T follicular helper cell (primary cell): ENCODE results near the gene EPHB4.
"Not testable (repeated sequence)": the region's sequence is repeated elsewhere in the genome, so short reads cannot be mapped to it uniquely, and the experiment has no call there.

Experiments
- DNase-seq: peaks from one replicate; pipeline ENCODE4 v3.0.0-alpha.2; 2020; ENCODE audit warnings: low read depth

EPHB4 gene

DNA sequence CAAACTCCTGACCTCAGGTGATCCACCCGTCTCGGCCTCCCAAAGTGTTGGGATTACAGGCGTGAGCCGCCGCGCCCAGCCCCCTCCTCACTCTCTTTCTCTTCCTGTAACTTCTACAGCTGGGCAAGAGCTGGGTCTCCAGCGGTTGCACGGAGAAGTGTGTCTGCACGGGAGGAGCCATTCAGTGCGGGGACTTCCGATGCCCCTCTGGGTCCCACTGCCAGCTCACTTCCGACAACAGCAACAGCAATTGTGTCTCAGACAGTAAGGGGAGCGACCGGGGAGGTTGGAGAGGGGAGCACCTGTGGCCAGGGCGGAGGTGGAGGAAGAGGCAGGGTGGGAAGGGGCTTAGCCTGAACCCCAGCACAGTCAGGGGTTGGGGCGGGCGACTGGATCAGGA is 41.4 kb downstream of the EPHB4 start:
- DNase-seq: no peak

DNA sequence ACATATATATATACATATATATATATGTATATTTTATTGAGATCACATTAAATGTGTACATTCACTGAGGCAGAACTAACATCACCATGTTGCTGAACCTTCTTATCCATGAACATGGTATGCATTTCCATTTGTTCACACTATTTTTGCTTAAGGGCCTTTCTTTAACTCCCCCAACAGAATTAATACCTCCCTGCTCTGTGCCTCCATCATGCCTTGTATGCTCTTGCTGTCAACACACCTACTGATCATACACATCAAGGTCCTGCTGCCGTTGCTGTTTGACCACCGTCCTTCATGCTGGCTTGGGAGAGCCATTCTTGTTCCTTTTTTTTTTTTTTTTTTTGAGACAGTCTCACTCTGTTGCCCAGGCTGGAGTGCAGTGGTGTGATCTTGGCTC is 43.5 kb downstream of the EPHB4 start:
- DNase-seq: no peak

DNA sequence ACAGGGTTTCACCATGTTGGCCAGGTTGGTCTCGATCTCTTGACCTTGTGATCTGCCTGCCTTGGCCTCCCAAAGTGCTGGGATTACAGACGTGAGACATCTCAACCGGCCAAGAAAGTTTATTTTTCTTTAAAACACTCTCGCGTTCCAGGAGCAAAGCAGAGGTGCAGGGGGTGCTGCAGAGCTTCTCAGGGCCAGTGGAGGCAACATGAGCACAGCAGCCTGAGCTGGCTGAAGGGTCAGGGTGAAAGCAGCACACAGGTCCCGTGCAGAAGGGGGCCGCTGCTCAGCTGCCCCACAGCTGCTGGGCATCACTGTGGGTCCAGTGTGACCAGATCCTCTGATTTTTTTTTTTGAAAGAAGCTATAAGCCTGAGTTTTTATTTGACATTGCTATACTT is 46.1 kb downstream of the EPHB4 start:
- no peak for DNase-seq

DNA sequence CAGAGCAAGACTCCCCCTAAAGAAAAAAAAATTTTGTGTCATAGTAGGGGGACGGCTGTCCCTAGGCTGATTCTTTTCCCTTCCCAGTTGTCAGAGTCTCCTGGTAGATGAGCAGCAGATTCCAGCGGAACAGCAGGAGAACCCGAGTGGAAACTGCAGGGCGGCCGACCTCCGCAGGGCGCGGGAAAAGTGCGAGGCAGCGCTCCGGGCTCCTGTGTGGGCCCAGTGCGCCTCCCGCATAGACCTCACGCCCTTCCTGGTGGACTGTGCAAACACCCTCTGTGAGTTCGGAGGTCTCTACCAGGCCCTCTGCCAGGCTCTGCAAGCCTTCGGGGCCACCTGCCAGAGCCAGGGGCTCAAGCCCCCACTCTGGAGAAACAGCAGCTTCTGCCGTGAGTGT is 48.0 kb downstream of the EPHB4 start:
- DNase-seq: no peak

DNA sequence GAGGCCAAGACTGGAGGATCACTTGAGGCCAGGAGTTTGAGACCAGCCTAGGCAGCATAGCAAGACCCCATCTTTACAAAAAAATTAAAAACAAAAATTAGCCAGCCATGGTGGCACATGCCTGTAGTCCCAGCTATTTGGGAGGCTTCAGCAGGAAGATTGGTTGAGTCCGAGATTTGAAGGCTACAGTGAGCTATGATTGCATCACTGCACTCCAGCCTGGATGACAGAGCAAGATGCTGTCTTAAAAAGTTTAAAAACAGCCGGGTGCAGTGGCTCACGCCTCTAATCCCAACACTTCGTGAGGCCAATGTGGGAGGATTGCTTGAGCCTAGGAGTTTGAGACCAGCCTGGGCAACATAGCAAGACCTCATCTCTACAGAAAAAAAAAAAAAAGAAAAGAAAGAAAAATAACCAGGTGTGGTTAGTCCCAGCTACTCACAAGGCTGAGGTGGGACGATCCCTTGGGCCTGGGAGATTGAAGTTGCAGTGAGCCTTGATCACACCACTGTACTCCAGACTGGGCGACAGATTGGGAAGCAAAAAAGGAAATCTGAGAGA is 49.2 kb downstream of the EPHB4 start:
- DNase-seq: no peak

DNA sequence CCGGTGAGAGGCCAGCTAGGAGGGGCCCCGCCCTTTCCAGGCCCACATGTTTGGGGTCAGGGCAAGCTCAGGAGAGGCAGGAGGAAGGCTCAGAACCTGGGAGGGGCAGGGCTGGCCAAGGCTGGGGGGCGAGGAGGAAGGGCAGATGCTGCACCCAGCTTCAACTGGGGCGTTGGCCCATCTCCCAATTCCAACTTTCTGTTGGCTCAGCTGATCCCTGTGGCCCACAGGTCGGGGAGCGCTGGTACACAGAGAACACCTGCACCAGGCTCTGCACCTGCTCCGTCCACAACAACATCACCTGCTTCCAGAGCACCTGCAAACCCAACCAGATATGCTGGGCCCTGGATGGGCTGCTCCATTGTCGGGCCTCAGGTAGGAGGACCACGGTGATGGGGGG is 53.8 kb downstream of the EPHB4 start:
- DNase-seq: no peak

DNA sequence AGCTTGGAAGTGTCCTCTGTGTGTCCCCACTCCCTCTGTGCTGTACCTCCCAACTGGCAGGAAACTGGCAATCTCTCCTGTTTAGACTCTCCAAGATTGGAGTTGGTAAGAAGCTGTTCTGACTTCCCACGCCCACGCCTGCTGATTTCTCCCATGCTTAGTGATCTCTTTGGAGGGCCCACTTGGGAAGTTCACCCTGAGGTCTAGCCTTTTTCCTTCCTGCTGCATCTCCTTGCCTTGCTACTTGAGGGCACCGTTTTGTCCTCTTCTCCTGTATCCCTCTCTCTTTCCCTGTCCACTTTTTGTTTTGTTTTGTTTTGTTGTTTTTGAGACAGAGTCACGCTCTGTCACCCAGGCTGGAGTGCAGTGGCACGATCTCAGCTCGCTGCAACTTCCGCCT is 58.5 kb downstream of the EPHB4 start:
- DNase-seq: no peak

DNA sequence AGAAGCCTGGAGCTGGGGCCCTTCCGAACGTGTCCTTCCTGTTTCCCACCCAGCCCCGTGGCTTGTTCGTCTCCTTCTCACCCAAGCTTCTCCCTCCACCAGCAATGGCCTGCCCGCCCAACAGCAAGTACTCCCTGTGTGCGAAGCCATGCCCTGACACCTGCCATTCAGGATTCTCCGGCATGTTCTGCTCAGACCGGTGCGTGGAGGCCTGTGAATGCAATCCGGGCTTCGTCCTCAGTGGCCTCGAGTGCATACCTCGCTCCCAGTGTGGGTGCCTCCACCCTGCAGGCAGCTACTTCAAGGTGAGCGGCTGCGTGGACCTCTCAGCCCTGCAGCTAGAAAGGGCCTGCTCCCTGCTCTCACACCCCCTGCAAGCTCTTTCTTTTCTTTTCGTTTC is 62.1 kb downstream of the EPHB4 start:
- no peak for DNase-seq

DNA sequence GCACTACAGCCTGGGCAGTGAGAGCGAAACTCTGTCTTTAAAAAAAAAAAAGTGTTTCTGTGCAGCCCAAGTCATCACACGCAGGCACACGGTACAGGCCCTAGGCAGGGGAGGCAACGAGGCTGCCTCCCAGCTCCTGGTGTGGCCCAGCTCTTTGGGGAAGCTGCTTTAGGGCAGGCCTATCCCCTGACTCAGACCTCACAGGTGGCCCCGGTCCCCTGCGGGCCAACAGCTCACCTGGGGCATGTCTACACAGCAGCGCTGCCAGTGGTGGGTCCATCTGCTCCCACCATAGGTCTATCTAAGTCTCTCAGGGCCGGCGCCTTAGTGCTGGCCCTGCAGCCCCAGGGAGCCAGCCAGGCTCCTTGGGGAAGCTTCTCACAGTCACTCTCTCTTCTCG is 62.5 kb downstream of the EPHB4 start:
- no peak for DNase-seq

DNA sequence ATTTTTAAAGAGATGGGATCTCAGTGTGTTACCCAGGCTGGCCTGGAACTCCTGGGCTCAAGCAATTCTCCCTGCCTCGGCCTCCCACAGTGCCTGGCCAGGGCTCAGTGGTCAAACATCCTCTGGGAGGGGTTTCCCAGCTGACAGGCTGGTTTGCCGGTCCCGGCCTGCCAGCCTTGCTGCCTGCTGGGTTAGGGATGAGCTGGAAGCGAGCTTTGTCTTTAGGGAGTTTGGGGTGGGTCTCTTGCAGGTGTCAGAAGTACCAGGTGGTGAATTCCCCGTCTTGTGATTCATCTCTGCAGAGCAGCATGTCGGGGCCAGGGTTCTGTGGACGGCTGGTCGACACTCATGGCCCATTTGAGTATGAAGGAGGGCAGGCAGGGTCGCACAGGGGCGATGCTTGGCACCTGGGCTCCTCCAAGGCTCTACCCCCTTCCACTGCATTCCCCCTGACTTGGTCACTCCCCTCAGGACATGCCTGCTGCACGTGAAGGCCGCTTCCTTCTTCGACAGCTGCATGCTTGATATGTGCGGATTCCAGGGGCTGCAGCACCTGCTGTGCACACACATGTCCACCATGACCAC is 63.7 kb downstream of the EPHB4 start:
- no peak for DNase-seq

DNA sequence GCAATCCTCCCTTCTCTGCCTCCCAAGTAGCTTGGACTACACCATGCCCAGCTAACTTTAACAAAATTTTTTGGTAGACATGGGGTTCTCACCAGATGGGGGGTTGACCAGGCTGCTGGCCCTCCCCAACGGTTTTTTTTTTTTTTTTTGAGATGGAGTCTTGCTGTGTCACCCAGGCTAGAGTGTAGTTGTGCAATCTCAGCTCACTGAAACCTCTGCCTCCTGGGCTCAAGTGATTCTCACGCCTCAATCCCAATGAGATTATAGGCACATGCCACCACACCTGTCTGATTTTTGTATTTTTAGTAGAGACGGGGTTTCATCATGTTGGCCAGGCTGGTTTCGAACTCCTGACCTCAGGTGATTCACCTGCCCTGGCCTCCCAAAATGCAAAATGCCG is 64.5 kb downstream of the EPHB4 start:
- DNase-seq: not testable (repeated sequence)

DNA sequence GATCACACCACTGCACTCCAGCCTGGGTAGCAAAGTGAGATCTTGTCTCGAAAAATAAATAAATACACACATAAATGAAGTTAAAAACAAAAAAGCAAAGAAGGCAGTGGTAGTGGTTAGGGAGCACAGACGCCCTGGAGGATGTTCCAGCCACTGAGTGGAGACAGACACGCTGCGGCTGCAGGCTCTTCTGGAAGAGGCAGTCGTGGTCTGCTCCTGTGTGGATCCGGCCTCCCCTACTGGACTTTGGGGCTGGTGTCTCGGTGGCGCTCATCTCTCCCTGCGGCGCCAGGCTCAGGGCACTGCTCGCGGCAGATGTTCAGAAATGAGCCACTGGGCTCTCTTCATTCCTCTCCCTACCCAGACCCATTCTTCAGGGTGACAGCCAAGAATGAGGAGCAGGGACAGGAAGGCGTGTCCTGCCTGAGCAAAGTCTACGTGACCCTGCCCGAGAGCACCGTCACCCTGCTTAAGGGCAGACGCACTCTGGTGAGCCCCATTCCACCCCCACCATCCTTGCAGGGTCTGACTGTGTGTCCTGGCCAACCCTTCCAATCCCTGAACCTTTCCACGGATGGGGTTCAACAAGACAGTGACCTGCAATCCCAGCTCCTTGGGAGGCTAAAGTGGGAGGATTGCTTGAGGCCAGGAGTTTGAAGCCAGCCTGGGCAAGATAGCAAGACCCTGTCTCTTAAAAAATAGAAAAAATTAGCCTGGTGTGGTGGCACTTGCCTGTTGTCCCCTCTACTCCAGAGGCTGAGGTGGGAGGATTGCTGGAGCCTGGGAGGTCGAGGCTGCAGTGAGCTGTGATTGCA is 67.8 kb downstream of the EPHB4 start:
- DNase-seq: no peak

DNA sequence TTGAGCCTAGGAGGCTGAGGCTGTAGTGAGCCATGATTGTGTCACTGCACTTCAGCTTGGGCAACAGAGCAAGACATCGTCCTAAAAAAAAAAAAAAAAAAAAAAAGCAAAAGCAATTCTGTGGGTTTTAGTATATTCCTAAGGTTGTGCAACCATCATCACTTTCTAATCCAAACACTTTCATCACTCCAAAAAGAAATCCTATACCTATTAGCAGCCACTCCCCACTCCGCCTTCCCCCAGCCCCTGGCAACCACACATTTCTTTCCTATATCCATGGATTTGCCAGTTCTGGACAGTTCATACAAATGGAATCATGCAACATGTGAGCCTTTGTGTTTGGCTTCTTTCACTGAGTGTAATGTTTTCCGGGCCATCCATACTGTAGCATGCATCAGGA is 73.6 kb downstream of the EPHB4 start:
- no peak for DNase-seq

DNA sequence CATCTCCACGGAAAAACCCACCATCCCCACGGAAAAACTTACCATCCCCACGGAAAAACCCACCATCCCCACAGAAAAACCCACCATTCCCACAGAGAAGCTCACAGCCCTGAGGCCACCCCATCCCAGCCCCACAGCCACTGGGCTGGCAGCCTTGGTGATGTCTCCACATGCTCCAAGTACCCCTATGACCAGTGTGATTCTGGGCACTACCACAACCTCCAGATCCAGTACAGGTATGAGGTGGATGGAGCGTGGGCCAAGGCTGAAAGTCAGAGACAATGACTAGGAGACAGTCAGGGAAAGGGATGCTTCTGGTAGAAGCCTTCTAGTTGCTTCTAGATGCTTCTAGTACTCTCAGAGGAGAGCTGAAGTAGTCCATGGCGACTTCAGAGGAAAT is 74.3 kb downstream of the EPHB4 start:
- DNase-seq: no peak
